SK-N-SH (cell line): ENCODE results near the gene PPP4C.

Experiments
- CTCF ChIP-seq: fragments of 200-600 bp; sonication (generic); IDR thresholded peaks from 2 replicates; pipeline ENCODE4 v1.6.1; 2017; ENCODE audit warnings: antibody characterized with exemption, mild to moderate bottlenecking, moderate library complexity
- EP300 ChIP-seq, 2 experiments: IDR thresholded peaks; 2 replicates each; pipeline versions ENCODE4 v1.4.0 to v1.6.1; 2012; ENCODE audit warnings: borderline replicate concordance in 1 of 2, low read depth in 1 of 2, low read length in 1 of 2
- GABPA ChIP-seq: IDR thresholded peaks from 2 replicates; pipeline ENCODE4 v1.4.0; 2012; ENCODE audit warnings: low read depth, mild to moderate bottlenecking
- JUND ChIP-seq: IDR thresholded peaks from 2 replicates; pipeline ENCODE4 v1.4.0; 2012
- MAX ChIP-seq: IDR thresholded peaks from 2 replicates; pipeline ENCODE4 v1.4.0; 2012; ENCODE audit warnings: low read depth
- POLR2AphosphoS5 ChIP-seq: IDR thresholded peaks from 2 replicates; pipeline ENCODE4 v1.6.1; 2012; ENCODE audit warnings: low read depth, low read length
- RAD21 ChIP-seq: IDR thresholded peaks from 2 replicates; pipeline ENCODE4 v1.6.1; 2012; ENCODE audit warnings: mild to moderate bottlenecking, low read length
- REST ChIP-seq: IDR thresholded peaks from 2 replicates; pipeline ENCODE4 v1.6.1; 2012; ENCODE audit warnings: mild to moderate bottlenecking, low read depth, low read length, moderate library complexity
- SIN3A ChIP-seq: IDR thresholded peaks from 2 replicates; pipeline ENCODE4 v1.6.1; 2012; ENCODE audit warnings: low read depth, mild to moderate bottlenecking, low read length, moderate library complexity, borderline replicate concordance
- YY1 ChIP-seq: IDR thresholded peaks from 2 replicates; pipeline ENCODE4 v1.4.0; 2012; ENCODE audit warnings: low read depth, mild to moderate bottlenecking

DNA sequence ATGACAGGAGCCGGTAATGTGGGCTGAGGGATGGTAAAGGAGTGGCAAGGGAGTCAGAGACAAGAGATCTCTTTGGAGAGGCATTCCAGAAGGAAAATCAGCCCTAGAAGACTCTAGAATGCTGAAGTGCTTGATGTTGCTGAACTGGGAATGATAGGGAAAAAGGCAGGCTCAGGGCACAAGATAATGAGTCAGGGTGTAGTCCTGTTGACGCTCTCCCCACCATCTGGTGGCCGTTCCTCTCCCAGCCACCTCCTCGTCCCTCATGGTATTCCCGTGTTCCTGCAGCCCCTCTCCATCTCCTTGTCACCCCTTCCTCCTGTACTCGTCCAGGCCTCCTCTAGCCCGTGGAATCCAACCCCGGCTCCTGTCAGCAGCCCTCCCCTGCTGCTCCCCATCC lies 21.3 kb upstream of the PPP4C start:
- no peak for TF ChIP-seq CTCF
- TF ChIP-seq REST, result no peak
- TF ChIP-seq YY1, result no peak
- TF ChIP-seq EP300 (IDR thresholded peaks at IDR 0.05; ENCODE audit: borderline replicate concordance in 1 of 2, low read depth in 1 of 2, low read length in 1 of 2), result no peak
- TF ChIP-seq SIN3A, result no peak
- TF ChIP-seq POLR2AphosphoS5, result no peak
- TF ChIP-seq JUND, result no peak
- TF ChIP-seq RAD21, result no peak
- TF ChIP-seq GABPA, result no peak
- no peak for TF ChIP-seq MAX
